Sigmoid colon (tissue), 4 donors: Measurements from ENCODE around the gene RASGRF2.

ENCODE experiments used
- POLR2A ChIP-seq, 2 donors: fragments of 450-650 bp; IDR thresholded peaks; one replicate each; pipeline ENCODE4 v1.6.1; 2016; ENCODE audit warnings: antibody characterized with exemption in 2 of 2, mild to moderate bottlenecking in 2 of 2, moderate library complexity in 2 of 2
- POLR2AphosphoS5 ChIP-seq, 4 donors: sonication (generic); formaldehyde crosslinking; IDR thresholded peaks; one replicate each; pipeline ENCODE4 v1.6.1; 2017; ENCODE audit warnings: antibody characterized with exemption in 4 of 4
- TF ChIP-seq, protein P1 (sequence below), 4 experiments: fragments of 450-650 bp in 3 of 4; fragments of 200-600 bp in 1 of 4; IDR thresholded peaks; one replicate each; pipeline ENCODE4 v1.5.1; 2016 to 2019; ENCODE audit warnings: antibody characterized with exemption in 4 of 4, mild to moderate bottlenecking in 3 of 4, moderate library complexity in 2 of 4

DNA sequence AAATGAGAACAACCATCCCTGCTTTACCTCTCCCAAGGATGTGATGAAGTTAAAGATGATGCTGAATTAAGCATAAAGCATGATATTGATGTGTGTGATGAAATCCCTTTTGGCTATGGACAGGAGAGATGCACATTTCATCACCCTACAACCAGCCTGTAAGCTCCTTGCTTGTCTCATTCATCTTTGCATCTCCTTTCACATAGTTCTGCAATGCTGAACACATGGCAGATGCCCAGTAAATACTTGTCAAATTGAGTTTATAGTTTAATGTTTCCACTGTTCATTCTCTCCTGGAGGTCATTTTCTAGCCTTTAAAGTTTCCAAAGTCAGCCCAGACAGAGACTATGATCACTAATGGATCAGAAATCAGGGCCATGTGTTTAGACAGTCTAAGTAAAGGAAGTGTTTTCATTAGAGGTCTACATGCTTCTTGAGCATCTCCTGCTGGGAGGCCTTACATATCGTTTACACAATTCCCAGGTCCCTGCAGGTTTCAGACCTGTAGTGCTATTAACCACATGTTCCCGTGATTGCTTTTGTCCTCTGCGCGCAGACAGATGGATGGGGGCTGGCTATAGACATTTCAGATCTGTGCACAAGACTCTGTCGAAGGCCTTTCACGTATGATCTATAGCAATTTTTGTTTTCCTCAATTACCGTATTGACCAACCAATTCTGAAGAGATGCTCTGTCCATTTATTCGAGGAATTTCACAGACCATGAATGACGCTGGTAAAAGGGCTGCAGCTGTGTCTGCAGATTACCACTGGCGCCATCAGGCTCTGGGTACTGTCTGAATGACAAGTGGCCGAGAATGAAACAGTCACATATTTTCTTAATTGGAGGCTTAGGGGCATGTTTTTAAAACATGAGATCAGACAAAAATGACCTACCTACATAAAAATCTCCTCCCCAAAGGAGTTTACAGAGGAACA, 223.9 kb downstream of the RASGRF2 start:
- TF ChIP-seq, protein P1, sequence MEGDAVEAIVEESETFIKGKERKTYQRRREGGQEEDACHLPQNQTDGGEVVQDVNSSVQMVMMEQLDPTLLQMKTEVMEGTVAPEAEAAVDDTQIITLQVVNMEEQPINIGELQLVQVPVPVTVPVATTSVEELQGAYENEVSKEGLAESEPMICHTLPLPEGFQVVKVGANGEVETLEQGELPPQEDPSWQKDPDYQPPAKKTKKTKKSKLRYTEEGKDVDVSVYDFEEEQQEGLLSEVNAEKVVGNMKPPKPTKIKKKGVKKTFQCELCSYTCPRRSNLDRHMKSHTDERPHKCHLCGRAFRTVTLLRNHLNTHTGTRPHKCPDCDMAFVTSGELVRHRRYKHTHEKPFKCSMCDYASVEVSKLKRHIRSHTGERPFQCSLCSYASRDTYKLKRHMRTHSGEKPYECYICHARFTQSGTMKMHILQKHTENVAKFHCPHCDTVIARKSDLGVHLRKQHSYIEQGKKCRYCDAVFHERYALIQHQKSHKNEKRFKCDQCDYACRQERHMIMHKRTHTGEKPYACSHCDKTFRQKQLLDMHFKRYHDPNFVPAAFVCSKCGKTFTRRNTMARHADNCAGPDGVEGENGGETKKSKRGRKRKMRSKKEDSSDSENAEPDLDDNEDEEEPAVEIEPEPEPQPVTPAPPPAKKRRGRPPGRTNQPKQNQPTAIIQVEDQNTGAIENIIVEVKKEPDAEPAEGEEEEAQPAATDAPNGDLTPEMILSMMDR (IDR thresholded peaks at IDR 0.05) = no peak
- TF ChIP-seq POLR2AphosphoS5 (IDR thresholded peaks at IDR 0.05) (no peak), POLR2A (IDR thresholded peaks at IDR 0.05) (no peak)
